Hepatocyte (in vitro differentiated cells): Measurements from ENCODE around the gene LRRC28. TPM values are rescaled to one million over a fixed set of nuclear protein-coding genes. Genes with fewer than 3 reads are reported as not detected.

Source experiments
- DNase-seq: peaks from one replicate; pipeline ENCODE4 v3.0.0-alpha.2; 2016; ENCODE audit warnings: low spot score
- H2AFZ ChIP-seq: fragments of 200-600 bp; sonication (generic); 2 replicates; pipeline ENCODE4 v1.6.0; 2016; ENCODE audit warnings: antibody characterized with exemption, mild to moderate bottlenecking
- H3K27ac ChIP-seq: fragments of 200-600 bp; sonication (generic); 2 replicates; pipeline ENCODE4 v1.5.1; 2016; ENCODE audit warnings: mild to moderate bottlenecking
- H3K27me3 ChIP-seq: fragments of 200-600 bp; sonication (generic); 2 replicates; pipeline ENCODE4 v1.6.1; 2016
- H3K36me3 ChIP-seq: fragments of 200-600 bp; sonication (generic); replicated peaks from 2 replicates; pipeline ENCODE4 v1.5.1; 2016; ENCODE audit warnings: low read depth; ENCODE audit not compliant: insufficient read depth
- H3K4me1 ChIP-seq: fragments of 200-600 bp; sonication (generic); 2 replicates; pipeline ENCODE4 v1.5.1; 2016; ENCODE audit warnings: mild to moderate bottlenecking, moderate library complexity; ENCODE audit not compliant: insufficient read depth
- H3K4me2 ChIP-seq: fragments of 200-600 bp; sonication (generic); 2 replicates; pipeline ENCODE4 v1.6.0; 2016
- H3K4me3 ChIP-seq: fragments of 200-600 bp; sonication (generic); 2 replicates; pipeline ENCODE4 v1.5.1; 2016; ENCODE audit warnings: mild to moderate bottlenecking
- H3K79me2 ChIP-seq: fragments of 200-600 bp; sonication (generic); 2 replicates; pipeline ENCODE4 v1.6.0; 2017; ENCODE audit warnings: mild to moderate bottlenecking
- H3K9me2 ChIP-seq: fragments of 200-600 bp; sonication (generic); replicated peaks from 2 replicates; pipeline ENCODE4 v1.6.0; 2017; ENCODE audit warnings: mild to moderate bottlenecking; ENCODE audit not compliant: insufficient read depth
- H3K9me3 ChIP-seq: fragments of 200-600 bp; sonication (generic); 2 replicates; pipeline ENCODE4 v1.5.1; 2016; ENCODE audit warnings: low read depth, mild to moderate bottlenecking
- H4K20me1 ChIP-seq: fragments of 200-600 bp; sonication (generic); 2 replicates; pipeline ENCODE4 v1.6.0; 2016; ENCODE audit warnings: mild to moderate bottlenecking; ENCODE audit not compliant: insufficient read depth, poor library complexity, severe bottlenecking
- EZH2 ChIP-seq: fragments of 200-600 bp; sonication (generic); IDR thresholded peaks from 2 replicates; pipeline ENCODE4 v1.6.1; 2016; ENCODE audit warnings: antibody characterized with exemption, mild to moderate bottlenecking, borderline replicate concordance
- EZH2phosphoT487 ChIP-seq: fragments of 200-600 bp; sonication (generic); IDR thresholded peaks from one replicate; pipeline ENCODE4 v1.6.1; 2018; ENCODE audit warnings: antibody characterized with exemption, mild to moderate bottlenecking, low read depth, moderate library complexity; ENCODE audit not compliant: unreplicated experiment, severe bottlenecking
- WGBS: methylation state at CpG from one replicate; pipeline ENCODE4 v1.1.6; 2016; ENCODE audit warnings: low lambda C conversion rate; ENCODE audit errors: missing lambda C conversion rate; 5-methylcytosine and 5-hydroxymethylcytosine counted together
- polyA plus RNA-seq: library from polyadenylated mRNA; unstranded; fragments of >200 nt; fragmentation: Nextera tagmentation; extraction: Ambion mirVana; gene quantifications from 2 replicates; pipeline ENCODE4 v1.2.1, GENCODE V29; 2016
- total RNA-seq: library from RNA; depleted of rRNA; stranded (reverse); fragments of >200 nt; gene quantifications from 2 replicates; pipeline ENCODE4 v1.2.3, GENCODE V29; 2014
- TF ChIP-seq, protein P1 (sequence below): fragments of 200-600 bp; sonication (generic); IDR thresholded peaks from 2 replicates; pipeline ENCODE4 v1.5.1; 2016; ENCODE audit warnings: antibody characterized with exemption, mild to moderate bottlenecking; ENCODE audit not compliant: poor library complexity

The LRRC28 gene
- total and polyA plus RNA-seq, 2 experiments from 2014 or later, result 32.1 to 55.5 TPM

DNA sequence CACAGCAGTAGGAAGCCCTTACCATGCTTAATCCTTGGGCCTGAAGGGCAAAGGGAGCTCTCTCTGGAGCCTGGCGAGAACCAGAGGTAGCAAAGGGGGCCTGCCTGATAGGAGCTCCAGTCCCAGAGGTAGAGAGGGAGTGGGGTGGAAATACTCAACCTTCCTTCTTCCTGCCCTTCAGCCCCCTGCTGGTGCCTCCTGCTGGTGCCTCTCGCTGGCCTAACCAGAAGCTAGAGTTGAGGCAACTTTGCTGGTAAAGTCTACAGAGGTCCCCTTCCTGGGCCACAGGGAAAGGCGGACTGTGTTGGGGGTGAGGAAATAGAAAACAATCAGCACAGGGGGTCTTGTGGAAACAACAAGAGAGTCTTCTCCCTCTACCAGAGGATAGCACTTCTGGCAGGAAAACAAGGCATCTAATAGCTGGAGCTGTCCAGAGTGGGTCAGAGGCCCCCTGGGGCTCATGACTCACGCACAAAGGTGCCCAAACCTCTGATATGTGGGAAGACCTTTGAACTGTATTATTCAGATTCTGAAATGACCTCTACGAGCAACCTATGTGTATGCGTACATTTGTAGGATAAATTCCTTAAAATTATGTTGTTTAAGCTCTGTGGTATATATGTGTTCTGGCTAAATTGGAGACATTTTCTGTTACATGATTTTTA, 133.9 kb downstream of the LRRC28 start:
- 86% methylated on average over 6 of the region's 6 CpGs for WGBS
- no peak for TF ChIP-seq EZH2
- TF ChIP-seq, protein P1, sequence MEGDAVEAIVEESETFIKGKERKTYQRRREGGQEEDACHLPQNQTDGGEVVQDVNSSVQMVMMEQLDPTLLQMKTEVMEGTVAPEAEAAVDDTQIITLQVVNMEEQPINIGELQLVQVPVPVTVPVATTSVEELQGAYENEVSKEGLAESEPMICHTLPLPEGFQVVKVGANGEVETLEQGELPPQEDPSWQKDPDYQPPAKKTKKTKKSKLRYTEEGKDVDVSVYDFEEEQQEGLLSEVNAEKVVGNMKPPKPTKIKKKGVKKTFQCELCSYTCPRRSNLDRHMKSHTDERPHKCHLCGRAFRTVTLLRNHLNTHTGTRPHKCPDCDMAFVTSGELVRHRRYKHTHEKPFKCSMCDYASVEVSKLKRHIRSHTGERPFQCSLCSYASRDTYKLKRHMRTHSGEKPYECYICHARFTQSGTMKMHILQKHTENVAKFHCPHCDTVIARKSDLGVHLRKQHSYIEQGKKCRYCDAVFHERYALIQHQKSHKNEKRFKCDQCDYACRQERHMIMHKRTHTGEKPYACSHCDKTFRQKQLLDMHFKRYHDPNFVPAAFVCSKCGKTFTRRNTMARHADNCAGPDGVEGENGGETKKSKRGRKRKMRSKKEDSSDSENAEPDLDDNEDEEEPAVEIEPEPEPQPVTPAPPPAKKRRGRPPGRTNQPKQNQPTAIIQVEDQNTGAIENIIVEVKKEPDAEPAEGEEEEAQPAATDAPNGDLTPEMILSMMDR, result no peak
- TF ChIP-seq EZH2phosphoT487, result no peak
- Histone ChIP-seq H3K9me3 (no peaks in the 10 kb centered on the region), H3K79me2 (no peaks in the 10 kb centered on the region), H3K4me2 (peak overlapping the region; percentile 14), H3K9me2 (no peaks in the 10 kb centered on the region), H3K27me3 (no peaks in the 10 kb centered on the region), H4K20me1 (no peaks in the 10 kb centered on the region), H2AFZ (no peak overlapping the region), H3K27ac (peak overlapping the region; percentile 18), H3K36me3 (no peaks in the 10 kb centered on the region), H3K4me1 (peaks cover 11% of the 10 kb centered on the region), H3K4me3 (no peak overlapping the region)
- DNase-seq, result no peak

GRCh38 chr15:99385865-99386264, 134.6 kb downstream of the LRRC28 start:
- Histone ChIP-seq H4K20me1 (no peaks in the 10 kb centered on the region), H3K36me3 (no peaks in the 10 kb centered on the region), H3K79me2 (no peaks in the 10 kb centered on the region), H3K9me3 (no peaks in the 10 kb centered on the region), H3K9me2 (no peaks in the 10 kb centered on the region), H3K4me1 (peaks cover 11% of the 10 kb centered on the region), H3K27ac (peak overlapping the region; percentile 18), H3K27me3 (no peaks in the 10 kb centered on the region), H2AFZ (no peak overlapping the region), H3K4me3 (no peak overlapping the region), H3K4me2 (peak overlapping the region; percentile 14)
- DNase-seq, result peak; percentile 61
- WGBS, result 75% methylated on average over 3 of the region's 3 CpGs
- TF ChIP-seq, protein P1, result no peak
- no peak for TF ChIP-seq EZH2

DNA sequence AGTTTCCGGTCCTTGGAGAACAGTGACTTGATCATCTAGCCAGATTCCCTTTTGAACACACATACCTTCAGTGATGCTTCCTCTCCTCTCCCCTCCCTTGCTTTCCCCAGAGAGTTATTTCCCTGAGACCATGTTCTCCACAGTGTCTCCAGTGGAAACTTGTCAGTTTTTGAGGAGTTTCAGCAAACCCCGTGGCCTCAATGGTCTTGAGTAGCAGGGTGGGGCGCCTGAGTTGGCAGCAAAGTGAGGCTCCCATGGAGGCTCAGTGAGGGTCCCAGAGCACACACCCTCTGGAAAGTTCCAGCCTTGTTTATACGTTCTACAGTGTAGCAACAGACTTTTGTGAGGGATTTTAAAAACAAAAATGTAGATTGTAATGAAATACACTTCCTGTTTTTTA, 135.1 kb downstream of the LRRC28 start:
- peaks cover under 1% of the 10 kb centered on the region for H3K9me3 ChIP-seq
- TF ChIP-seq, protein P1, result no peak
- TF ChIP-seq EZH2 (no peak), EZH2phosphoT487 (no peak)
- H4K20me1 ChIP-seq, result no peaks in the 10 kb centered on the region
- no peaks in the 10 kb centered on the region for H3K36me3 ChIP-seq
- H3K9me2 ChIP-seq, result no peaks in the 10 kb centered on the region
- WGBS, result 90% methylated on average over 4 of the region's 4 CpGs
- no peak overlapping the region for H3K4me3 ChIP-seq
- peaks cover 11% of the 10 kb centered on the region for H3K4me1 ChIP-seq
- H3K4me2 ChIP-seq, result no peak overlapping the region
- no peaks in the 10 kb centered on the region for H3K27me3 ChIP-seq
- H2AFZ ChIP-seq, result no peak overlapping the region
- H3K27ac ChIP-seq, result peak overlapping the region; percentile 18
- DNase-seq, result no peak
- no peaks in the 10 kb centered on the region for H3K79me2 ChIP-seq
